SK-N-SH treated with all-trans-retinoic acid at 6 μM for 48 hours (cell line): ENCODE data around the gene UNC45A.

ENCODE experiments used
- CSDC2 ChIP-seq: fragments of 250-450 bp; sonication (Bioruptor Pico); IDR thresholded peaks from 2 replicates; pipeline ENCODE4 v1.5.0; 2020; ENCODE audit warnings: mild to moderate bottlenecking, moderate library complexity
- POU6F1 ChIP-seq: fragments of 250-450 bp; sonication (Bioruptor Pico); IDR thresholded peaks from 2 replicates; pipeline ENCODE4 v1.8.0; 2021; ENCODE audit warnings: low read depth, mild to moderate bottlenecking, moderate library complexity, borderline replicate concordance
- PPARA ChIP-seq: fragments of 250-450 bp; sonication (Bioruptor Pico); IDR thresholded peaks from 2 replicates; pipeline ENCODE4 v1.5.0; 2020; ENCODE audit warnings: mild to moderate bottlenecking, borderline replicate concordance
- SNAI2 ChIP-seq: fragments of 250-450 bp; sonication (Bioruptor Pico); IDR thresholded peaks from 2 replicates; pipeline ENCODE4 v1.5.0; 2020; ENCODE audit warnings: mild to moderate bottlenecking, moderate library complexity
- ZFP3 ChIP-seq: fragments of 250-450 bp; sonication (Bioruptor Pico); IDR thresholded peaks from 2 replicates; pipeline ENCODE4 v1.5.0; 2020; ENCODE audit warnings: mild to moderate bottlenecking, moderate library complexity
- TF ChIP-seq, protein P1 (sequence below): fragments of 250-450 bp; sonication (Bioruptor Pico); IDR thresholded peaks from 2 replicates; pipeline ENCODE4 v1.5.1; 2021; ENCODE audit warnings: mild to moderate bottlenecking, moderate library complexity
- TF ChIP-seq, protein P2 (sequence below): fragments of 250-450 bp; sonication (Bioruptor Pico); IDR thresholded peaks from 2 replicates; pipeline ENCODE4 v1.5.1; 2020; ENCODE audit warnings: low read depth, mild to moderate bottlenecking, moderate library complexity

DNA sequence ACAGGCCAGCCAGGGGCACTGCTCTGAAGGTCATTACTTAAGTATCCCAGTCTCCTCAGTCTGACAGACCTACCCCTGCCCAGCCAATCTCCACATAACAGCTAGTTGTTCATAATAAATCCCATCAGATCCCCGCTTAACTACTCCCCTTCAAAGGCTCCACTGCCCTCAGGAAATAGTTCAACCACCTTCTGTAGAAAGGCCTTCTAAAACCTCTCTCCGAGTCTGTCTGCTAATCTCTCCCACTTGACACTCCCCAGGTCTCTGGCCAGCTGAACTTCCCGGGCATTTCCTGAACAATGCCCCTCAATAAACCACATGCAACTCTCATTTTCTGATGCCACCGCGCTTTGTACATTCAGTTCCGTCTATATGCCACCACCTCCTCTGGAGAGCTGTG, 53.2 kb downstream of the UNC45A start:
- TF ChIP-seq ZFP3 (CRISPR knock-in tag) (no peak), PPARA (CRISPR knock-in tag) (no peak), CSDC2 (CRISPR knock-in tag) (no peak), POU6F1 (CRISPR knock-in tag) (no peak), SNAI2 (CRISPR knock-in tag) (no peak)
- TF ChIP-seq, protein P1, sequence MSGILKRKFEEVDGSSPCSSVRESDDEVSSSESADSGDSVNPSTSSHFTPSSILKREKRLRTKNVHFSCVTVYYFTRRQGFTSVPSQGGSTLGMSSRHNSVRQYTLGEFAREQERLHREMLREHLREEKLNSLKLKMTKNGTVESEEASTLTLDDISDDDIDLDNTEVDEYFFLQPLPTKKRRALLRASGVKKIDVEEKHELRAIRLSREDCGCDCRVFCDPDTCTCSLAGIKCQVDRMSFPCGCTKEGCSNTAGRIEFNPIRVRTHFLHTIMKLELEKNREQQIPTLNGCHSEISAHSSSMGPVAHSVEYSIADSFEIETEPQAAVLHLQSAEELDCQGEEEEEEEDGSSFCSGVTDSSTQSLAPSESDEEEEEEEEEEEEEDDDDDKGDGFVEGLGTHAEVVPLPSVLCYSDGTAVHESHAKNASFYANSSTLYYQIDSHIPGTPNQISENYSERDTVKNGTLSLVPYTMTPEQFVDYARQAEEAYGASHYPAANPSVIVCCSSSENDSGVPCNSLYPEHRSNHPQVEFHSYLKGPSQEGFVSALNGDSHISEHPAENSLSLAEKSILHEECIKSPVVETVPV (CRISPR knock-in tag), result no peak
- TF ChIP-seq, protein P2, sequence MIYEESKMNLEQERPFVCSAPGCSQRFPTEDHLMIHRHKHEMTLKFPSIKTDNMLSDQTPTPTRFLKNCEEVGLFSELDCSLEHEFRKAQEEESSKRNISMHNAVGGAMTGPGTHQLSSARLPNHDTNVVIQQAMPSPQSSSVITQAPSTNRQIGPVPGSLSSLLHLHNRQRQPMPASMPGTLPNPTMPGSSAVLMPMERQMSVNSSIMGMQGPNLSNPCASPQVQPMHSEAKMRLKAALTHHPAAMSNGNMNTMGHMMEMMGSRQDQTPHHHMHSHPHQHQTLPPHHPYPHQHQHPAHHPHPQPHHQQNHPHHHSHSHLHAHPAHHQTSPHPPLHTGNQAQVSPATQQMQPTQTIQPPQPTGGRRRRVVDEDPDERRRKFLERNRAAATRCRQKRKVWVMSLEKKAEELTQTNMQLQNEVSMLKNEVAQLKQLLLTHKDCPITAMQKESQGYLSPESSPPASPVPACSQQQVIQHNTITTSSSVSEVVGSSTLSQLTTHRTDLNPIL (CRISPR knock-in tag), result no peak
